Omental fat pad (tissue), 4 donors: ENCODE results near the gene CHST7. TPM values are rescaled to one million over a fixed set of nuclear protein-coding genes. Genes with fewer than 3 reads are reported as not detected.
A peak's percentile ranks its signal among the peaks of the same experiment; 100 is the strongest.

ENCODE experiments used
- ATAC-seq: fragments of 150-250 bp; one replicate; pipeline ENCODE4 v1.9.1; 2016; ENCODE audit warnings: mild to moderate bottlenecking, moderate library complexity; ENCODE audit not compliant: low FRiP score
- DNase-seq: peaks from one replicate; pipeline ENCODE4 v3.0.0-alpha.2; 2019; ENCODE audit warnings: low spot score
- total RNA-seq, 4 donors: library from RNA; depleted of rRNA; stranded (reverse); fragments of >200 nt; gene quantifications; one replicate each; pipeline ENCODE4 v1.1.0, GENCODE V29; 2016
- TF ChIP-seq, protein P1 (sequence below), 3 donors: fragments of 450-650 bp; IDR thresholded peaks; one replicate each; pipeline ENCODE4 v1.5.1; 2016 to 2017; ENCODE audit warnings: antibody characterized with exemption in 3 of 3, mild to moderate bottlenecking in 3 of 3, moderate library complexity in 2 of 3

CHST7 gene
- total RNA-seq, 4 donors from 2014 or later = 12.5 to 48.7 (median 24.0) TPM

DNA sequence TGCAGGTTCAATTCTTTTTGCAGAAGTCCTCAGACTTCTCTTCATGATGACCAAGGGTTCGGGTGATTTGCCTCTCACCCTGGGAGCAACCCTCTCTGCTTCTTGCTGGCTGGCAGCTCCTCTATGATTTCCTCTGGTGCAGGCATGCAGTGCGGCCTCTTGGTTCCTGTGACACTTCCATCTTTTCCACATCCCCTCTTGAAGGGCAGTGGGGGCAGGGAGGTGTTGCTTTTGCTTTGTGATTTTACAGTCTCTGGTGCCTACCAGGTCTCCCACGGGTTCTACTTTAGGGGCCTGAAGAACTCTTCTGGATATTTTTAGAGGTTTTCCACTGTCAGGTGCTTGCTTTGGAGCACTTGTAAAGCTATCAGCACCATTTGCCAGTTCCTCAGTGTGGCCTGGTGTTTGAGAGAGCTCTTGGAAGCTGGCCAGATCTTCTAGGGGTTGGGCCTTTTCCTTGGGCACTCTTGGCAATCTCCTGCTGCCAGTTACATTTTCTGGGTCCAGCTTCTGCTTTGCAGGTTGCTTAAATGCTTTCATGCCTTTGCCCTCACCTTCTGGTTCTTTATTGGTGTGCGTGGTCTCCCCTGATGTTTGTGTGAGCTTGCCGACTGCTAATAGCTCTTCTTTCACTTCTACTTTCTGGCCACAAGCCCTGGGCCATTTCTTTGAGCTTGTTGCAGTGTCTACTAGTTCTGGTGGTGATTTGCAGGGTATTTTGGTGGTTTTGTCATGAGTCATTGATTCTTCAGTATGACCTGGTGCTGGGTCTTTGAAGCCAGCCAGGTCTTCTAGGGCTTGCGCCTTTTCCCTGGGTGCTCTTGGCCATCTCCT lies 11.5 kb upstream of the CHST7 start:
- no peak for DNase-seq
- no peak for ATAC-seq
- TF ChIP-seq, protein P1, sequence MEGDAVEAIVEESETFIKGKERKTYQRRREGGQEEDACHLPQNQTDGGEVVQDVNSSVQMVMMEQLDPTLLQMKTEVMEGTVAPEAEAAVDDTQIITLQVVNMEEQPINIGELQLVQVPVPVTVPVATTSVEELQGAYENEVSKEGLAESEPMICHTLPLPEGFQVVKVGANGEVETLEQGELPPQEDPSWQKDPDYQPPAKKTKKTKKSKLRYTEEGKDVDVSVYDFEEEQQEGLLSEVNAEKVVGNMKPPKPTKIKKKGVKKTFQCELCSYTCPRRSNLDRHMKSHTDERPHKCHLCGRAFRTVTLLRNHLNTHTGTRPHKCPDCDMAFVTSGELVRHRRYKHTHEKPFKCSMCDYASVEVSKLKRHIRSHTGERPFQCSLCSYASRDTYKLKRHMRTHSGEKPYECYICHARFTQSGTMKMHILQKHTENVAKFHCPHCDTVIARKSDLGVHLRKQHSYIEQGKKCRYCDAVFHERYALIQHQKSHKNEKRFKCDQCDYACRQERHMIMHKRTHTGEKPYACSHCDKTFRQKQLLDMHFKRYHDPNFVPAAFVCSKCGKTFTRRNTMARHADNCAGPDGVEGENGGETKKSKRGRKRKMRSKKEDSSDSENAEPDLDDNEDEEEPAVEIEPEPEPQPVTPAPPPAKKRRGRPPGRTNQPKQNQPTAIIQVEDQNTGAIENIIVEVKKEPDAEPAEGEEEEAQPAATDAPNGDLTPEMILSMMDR (IDR thresholded peaks at IDR 0.05) = no peak

DNA sequence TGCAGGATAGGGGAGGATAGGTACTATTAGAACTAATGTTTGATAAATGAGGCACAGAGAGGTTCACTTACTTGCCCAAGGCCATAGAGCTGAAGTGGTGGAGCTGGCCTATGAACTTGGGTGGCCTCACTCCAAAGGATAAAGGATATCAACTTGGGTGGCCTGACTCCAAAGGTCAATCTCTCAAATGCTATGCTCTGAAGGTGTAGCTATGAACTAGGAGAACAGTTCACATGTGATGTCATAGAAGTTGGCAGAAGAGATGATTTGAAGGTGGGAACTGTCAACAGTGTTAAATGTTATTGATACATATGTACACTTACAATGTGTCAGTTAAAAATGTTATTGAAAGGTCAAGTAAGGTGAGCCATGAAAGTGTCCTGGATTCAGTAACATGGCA lies 6.2 kb upstream of the CHST7 start:
- ATAC-seq (no peak), DNase-seq (no peak)
- TF ChIP-seq, protein P1 (IDR thresholded peaks at IDR 0.05) = no peak

DNA sequence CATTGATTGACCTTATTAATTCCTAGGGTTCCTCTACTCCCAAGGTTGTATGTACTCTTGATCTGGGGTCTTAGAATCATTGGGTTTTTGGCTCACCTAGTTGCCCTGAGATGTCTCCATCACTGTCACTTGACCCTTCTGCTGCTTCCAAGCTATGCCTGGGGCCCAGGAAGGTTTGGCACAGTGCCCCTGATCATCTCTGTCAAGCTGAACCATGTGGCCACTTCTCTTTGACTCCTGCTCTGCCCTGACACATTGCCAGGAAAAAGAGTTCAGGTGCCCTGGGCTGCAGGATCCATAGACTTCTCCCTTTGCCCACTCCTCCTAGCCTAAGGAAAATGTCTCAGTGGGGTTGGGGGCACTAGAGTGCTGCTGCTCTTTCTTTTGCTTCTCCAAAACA lies 3.9 kb upstream of the CHST7 start:
- TF ChIP-seq, protein P1 (IDR thresholded peaks at IDR 0.05) = no peak
- no peak for ATAC-seq
- no peak for DNase-seq

DNA sequence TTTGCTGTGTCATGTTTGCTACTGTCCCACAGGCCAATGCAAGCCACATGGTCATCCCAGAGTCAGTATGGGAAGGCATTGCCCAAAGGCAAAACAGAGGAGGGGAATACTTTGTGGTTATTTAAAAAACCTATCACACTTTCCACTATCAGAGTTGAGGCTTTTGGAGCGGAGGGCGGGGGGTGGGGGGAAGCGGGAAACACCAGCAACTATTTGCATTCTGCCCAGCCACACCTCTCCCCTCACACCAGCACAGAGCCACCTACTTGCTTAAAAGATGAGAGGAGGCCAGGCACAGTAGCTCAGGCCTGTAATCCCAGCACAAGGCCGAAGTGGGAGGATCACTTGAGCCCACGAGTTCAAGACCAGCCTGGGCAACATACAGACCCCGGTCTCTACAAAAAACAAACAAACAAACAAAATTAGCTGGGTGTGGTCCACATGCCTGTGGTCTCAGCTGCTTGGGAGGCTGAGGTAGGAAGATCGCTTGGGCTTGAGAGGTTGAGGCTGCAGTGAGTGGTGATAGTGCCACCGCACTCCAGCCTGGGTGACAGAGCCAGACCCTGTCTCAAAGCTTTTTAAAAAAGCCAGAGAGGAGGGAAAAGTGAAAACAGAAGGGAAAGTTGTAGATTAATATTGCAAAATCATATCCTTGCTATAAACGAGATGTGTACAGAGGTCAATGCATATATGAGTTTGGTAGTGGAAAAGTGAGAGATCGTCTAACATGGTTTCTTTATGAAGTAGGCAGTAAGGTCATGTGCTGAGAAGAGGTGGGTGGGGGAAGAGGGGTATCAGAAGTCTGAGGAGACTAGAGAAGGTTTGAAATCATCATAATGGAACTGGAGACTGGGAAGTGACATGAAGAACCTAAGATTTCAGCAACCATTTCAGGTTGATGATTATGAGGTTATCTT lies 1.9 kb upstream of the CHST7 start:
- ATAC-seq (no peak), DNase-seq (no peak)
- TF ChIP-seq, protein P1 (IDR thresholded peaks at IDR 0.05) = no peak

DNA sequence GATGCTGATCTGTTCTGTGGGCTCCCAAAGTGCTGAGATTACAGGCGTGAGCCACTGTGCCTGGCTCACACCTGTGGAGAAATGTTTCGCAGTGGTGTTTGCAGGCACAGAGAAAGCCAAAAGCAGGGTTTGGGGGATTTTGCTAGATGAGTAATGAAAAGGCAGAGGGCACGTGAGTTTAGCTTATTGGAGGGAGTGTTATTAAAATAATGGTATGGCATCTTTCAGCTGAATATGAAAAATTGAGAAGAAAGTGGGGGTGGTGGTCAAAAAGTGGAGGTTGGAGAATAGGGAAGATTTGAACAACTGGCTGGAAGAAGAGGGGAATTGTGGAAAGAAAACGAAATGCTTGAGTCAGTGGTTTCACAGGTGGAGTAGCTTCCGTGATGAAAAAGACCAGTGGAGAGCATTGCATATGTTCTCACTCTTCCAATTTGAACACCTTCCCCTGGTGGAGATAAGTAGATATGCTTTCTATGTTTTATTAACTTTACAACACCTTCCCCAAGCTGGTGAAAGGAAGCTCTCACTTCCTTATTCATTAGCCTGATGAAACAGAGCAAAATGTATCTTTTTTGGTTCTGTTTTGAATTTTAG lies 1.1 kb upstream of the CHST7 start:
- ATAC-seq (no peak), DNase-seq (no peak)
- TF ChIP-seq, protein P1 (IDR thresholded peaks at IDR 0.05) = no peak

DNA sequence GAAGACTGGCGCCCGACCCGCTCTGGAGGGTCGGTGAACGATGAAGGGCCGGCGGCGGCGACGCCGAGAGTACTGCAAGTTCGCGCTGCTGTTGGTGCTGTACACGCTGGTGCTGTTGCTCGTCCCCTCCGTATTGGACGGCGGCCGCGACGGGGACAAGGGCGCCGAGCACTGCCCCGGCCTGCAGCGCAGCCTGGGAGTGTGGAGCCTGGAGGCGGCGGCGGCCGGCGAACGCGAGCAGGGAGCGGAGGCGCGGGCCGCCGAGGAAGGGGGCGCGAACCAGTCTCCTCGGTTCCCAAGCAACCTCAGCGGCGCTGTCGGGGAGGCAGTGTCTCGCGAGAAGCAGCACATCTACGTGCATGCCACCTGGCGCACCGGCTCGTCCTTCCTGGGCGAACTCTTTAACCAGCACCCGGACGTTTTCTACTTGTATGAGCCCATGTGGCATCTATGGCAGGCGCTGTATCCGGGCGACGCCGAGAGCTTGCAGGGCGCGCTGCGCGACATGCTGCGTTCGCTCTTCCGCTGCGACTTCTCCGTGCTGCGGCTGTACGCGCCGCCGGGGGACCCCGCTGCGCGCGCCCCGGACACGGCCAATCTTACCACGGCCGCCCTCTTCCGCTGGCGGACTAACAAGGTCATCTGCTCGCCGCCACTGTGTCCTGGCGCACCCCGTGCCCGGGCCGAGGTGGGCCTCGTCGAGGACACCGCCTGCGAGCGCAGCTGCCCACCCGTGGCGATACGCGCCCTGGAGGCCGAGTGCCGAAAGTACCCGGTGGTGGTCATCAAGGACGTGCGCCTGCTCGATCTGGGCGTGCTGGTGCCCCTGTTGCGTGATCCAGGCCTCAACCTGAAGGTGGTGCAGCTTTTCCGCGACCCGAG lies 568 bp downstream of the CHST7 start:
- TF ChIP-seq, protein P1 (IDR thresholded peaks at IDR 0.05) = no peak
- DNase-seq (no peak), ATAC-seq (peak; percentile 49)
